Prostate gland (tissue), 2 donors: ENCODE data around the gene WDR82. TPM values are rescaled to one million over a fixed set of nuclear protein-coding genes. Genes with fewer than 3 reads are reported as not detected.
A peak's percentile ranks its signal among the peaks of the same experiment; 100 is the strongest.

Source experiments
- DNase-seq: peaks from one replicate; pipeline ENCODE4 v3.0.0-alpha.2; 2019; ENCODE audit warnings: low spot score
- H3K27ac ChIP-seq, 2 donors: fragments of 200-600 bp; sonication (generic); 2 replicates each; pipeline ENCODE4 v1.5.1; 2017 to 2019
- H3K27me3 ChIP-seq: fragments of 200-600 bp; sonication (generic); replicated peaks from 2 replicates; pipeline ENCODE4 v1.5.1; 2019; ENCODE audit not compliant: insufficient read depth
- H3K36me3 ChIP-seq, 2 donors: fragments of 200-600 bp; sonication (generic); 1 replicate in 1 of 2; 2 replicates in 1 of 2; pipeline versions ENCODE4 v1.5.1 to v1.8.1; 2017 to 2019
- H3K4me1 ChIP-seq: fragments of 200-600 bp; sonication (generic); replicated peaks from 2 replicates; pipeline ENCODE4 v1.5.1; 2019
- H3K4me3 ChIP-seq, 2 donors: fragments of 200-600 bp; sonication (generic); 2 replicates each; pipeline ENCODE4 v1.5.1; 2017 to 2019
- H3K9me3 ChIP-seq: fragments of 200-600 bp; sonication (generic); 2 replicates; pipeline ENCODE4 v1.5.1; 2017
- POLR2A ChIP-seq: fragments of 450-650 bp; IDR thresholded peaks from one replicate; pipeline ENCODE4 v1.6.1; 2016; ENCODE audit warnings: antibody characterized with exemption, mild to moderate bottlenecking
- POLR2AphosphoS5 ChIP-seq: sonication (generic); formaldehyde crosslinking; IDR thresholded peaks from one replicate; pipeline ENCODE4 v1.6.1; 2017; ENCODE audit warnings: antibody characterized with exemption
- WGBS: methylation state at CpG from one replicate; pipeline ENCODE4 v1.1.5; 2018; 5-methylcytosine and 5-hydroxymethylcytosine counted together
- intact Hi-C: fragments of 100-400 bp; cut with DNase I; formaldehyde crosslinking; loops from one replicate; pipeline ENCODE4 v1.14.2; 2022
- total RNA-seq, 2 donors: library from RNA; depleted of rRNA; stranded (reverse); fragments of >200 nt; gene quantifications; one replicate each; pipeline ENCODE4 v1.1.0, GENCODE V29; 2016
- TF ChIP-seq, protein P1 (sequence below), 4 experiments: fragments of 200-600 bp in 2 of 4; fragments of 450-650 bp in 2 of 4; sonication (generic) in 2 of 4; IDR thresholded peaks; 1 replicate in 3 of 4; 2 replicates in 1 of 4; pipeline ENCODE4 v1.5.1; 2016 to 2019; ENCODE audit warnings: antibody characterized with exemption in 4 of 4, mild to moderate bottlenecking in 2 of 4, moderate library complexity in 2 of 4

Gene WDR82
- total RNA-seq, 2 donors from 2014 or later: 52.4 to 86.9 TPM

DNA sequence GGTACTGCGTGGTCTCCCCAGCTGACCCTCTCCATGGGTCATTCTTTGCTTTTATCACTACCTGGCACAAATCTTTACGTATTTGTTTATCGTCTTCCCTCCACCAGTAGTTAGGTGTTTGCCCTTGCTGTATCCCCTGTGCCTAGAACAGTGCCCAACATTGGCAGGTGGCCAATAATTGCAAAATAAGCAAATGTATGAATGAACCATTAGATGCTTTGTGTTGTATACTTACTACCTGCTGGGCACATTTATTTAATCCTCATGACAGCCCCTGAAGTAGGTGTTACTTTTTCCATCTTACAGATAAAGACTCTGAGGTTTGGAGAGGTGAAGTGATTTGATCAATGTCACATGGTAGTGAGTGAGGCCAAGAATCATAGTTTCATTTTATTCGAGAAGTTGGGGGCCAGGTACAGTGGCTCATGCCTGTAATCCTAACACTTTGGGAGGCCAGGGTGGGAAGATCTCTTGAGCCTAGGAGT is 37.5 kb downstream of the WDR82 start:
- TF ChIP-seq POLR2A (no peak), POLR2AphosphoS5 (no peak)
- TF ChIP-seq, protein P1, sequence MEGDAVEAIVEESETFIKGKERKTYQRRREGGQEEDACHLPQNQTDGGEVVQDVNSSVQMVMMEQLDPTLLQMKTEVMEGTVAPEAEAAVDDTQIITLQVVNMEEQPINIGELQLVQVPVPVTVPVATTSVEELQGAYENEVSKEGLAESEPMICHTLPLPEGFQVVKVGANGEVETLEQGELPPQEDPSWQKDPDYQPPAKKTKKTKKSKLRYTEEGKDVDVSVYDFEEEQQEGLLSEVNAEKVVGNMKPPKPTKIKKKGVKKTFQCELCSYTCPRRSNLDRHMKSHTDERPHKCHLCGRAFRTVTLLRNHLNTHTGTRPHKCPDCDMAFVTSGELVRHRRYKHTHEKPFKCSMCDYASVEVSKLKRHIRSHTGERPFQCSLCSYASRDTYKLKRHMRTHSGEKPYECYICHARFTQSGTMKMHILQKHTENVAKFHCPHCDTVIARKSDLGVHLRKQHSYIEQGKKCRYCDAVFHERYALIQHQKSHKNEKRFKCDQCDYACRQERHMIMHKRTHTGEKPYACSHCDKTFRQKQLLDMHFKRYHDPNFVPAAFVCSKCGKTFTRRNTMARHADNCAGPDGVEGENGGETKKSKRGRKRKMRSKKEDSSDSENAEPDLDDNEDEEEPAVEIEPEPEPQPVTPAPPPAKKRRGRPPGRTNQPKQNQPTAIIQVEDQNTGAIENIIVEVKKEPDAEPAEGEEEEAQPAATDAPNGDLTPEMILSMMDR (IDR thresholded peaks at IDR 0.05): no peak
- Histone ChIP-seq H3K9me3 (no peaks in the 10 kb centered on the region), H3K36me3 (no peaks in the 10 kb centered on the region), H3K27ac (no peak overlapping the region), H3K4me3 (no peak overlapping the region), H3K4me1 (peaks cover 18% of the 10 kb centered on the region), H3K27me3 (no peaks in the 10 kb centered on the region)
- WGBS: 87% methylated on average over 4 of the region's 4 CpGs
- no peak for DNase-seq
- intact Hi-C loops: no loop called here

DNA sequence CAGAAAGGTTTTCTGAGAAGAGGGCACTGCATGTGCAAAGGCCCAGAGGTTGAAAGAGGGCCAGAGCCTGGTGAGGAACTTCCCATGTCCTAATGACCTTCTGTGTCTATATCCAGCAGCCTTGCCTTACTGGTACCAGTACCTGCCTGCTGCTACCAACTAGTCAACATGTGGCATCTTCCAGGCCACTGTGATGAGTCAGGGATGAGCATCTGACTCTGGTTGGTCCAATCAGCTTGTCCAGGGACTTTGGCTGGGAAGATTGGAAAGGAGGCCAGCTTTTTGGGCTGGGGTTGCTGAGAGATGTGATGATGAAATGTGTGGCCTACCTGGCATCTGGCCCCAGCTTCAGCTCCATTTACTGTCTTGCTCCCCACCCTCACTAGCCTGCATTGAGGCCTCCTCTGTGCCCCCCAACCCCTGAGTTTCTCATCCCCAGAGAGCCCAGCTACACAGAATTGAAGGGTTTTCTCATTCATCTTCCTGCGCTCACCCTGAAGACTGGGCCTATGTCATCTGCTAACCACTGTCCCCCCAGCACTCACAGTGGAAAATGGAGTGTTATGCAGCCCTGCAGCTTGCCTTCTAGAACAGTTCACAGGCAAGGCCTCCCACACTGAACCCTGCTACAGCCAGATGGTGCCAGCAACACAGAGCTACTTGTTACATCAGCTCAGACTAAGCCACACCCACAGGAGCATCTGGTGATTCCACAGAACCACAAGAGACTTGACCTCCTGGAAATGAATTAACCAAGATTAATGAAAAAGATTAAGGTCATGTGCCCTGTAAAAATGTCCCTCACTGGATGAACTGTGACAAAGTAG is 38.2 kb downstream of the WDR82 start:
- Histone ChIP-seq H3K4me3 (no peak overlapping the region), H3K27me3 (no peaks in the 10 kb centered on the region), H3K9me3 (no peaks in the 10 kb centered on the region), H3K4me1 (peaks cover 18% of the 10 kb centered on the region), H3K27ac (peak overlapping the region in 1 of 2 donors; percentile 83), H3K36me3 (no peaks in the 10 kb centered on the region)
- intact Hi-C loops: no loop called here
- no peak for DNase-seq
- TF ChIP-seq POLR2AphosphoS5 (no peak), POLR2A (no peak)
- TF ChIP-seq, protein P1 (IDR thresholded peaks at IDR 0.05): no peak
- 100% methylated on average over 1 of the region's 1 CpG for WGBS

DNA sequence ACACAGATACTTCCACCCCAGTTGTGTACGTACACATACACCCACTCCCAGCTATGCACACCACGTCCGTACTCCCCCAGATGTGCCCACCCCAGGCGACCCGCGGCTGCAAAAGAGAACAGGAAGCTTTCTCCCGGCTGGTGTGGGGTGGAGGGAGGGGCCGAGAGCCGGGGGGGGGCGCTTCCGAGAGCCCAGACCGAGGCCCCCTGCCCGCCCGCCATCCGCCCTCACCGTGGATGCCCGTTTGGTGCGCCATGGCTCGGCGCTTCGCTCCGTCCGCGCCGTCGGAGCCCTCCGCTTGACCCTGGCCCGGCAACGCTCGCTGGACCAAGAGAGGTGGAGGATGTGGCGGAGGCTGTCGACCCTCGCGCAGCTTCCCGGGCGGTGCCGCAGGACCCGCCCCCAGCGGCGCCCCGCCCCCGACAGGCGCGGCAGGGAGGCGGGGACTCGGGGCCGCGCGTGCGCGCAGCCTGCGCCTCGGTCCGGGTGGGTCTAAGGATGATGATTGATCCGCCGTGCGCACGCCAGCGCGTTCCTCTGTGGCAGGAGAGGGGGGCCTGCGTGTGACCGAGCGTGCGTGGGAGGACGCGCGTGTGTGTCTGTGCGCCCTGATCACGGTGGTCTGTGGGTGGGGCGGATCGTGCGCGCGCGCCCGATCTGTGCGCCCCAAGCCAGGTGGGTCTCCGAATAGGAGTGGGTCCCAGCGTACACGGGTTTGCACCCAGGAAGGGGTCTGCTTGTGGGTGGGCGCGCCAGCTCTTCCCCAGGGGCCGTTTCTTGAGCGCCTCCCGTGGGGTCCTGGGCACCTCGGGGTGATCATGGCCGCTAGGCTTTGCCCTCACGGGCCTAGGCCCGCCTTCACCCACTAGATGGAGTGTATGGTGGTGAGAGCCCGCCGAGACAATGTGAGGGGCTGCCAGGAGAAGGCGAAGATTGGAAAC is 39.4 kb downstream of the WDR82 start, which contains the start of gene TWF2:
TWF2 (minus strand) TSS at position 398 of the 941 bp plus-strand sequence; CDS start at position 256, 142 bp downstream.
- peak within 1 kb of the TSS; percentile 82 to 94 for H3K4me3 ChIP-seq
- peak; percentile 66 for DNase-seq
- peak within 1 kb of the TSS; percentile 83 to 90 for H3K27ac ChIP-seq
- no peaks in the 10 kb centered on the region for H3K36me3 ChIP-seq
- WGBS: 0% methylated on average over 77 of the region's 92 CpGs
- no peaks in the 10 kb centered on the region for H3K9me3 ChIP-seq
- no peaks in the 10 kb centered on the region for H3K27me3 ChIP-seq
- intact Hi-C loops: loop anchor here (5.0 kb wide), 1 partner anchor 48 kb away; the partner anchor contains the start of gene GLYCTK
- H3K4me1 ChIP-seq: peaks cover 18% of the 10 kb centered on the region
- peak; percentile 63 for TF ChIP-seq POLR2AphosphoS5
- TF ChIP-seq, protein P1 (IDR thresholded peaks at IDR 0.05): peak in 2 of 4 experiments; percentile 57 to 63
- TF ChIP-seq POLR2A: peak; percentile 88

DNA sequence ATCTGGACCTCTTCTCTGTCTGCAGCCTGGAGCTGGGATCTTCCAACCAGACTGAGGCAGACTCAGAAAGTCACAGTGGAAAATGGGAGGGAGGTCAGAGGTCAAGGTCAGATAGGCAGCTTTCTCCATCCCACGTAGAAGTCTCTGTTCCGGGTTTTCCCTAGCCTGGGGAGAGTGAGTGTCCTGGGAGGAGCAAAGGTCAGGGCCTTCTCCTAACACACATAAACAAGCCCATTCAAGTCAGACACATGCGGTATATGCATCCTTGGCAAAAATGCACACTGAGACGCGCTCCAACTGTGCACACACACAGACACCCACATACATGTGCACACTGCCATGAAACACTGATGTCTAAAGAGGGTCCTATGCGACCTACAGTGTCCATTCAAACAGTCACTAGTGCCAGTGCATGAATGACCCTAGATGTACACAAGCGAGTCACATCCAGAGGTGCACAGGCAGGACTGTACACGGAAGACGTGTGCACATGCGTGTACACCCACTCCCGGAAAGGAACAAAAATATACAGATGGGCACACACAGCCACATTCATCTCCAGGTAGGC is 40.2 kb downstream of the WDR82 start:
- Histone ChIP-seq H3K36me3 (no peaks in the 10 kb centered on the region), H3K4me3 (peak overlapping the region; percentile 82 to 94), H3K27me3 (no peaks in the 10 kb centered on the region), H3K27ac (peak overlapping the region; percentile 83 to 90), H3K9me3 (no peaks in the 10 kb centered on the region), H3K4me1 (peaks cover 18% of the 10 kb centered on the region)
- TF ChIP-seq POLR2A: no peak
- TF ChIP-seq, protein P1 (IDR thresholded peaks at IDR 0.05): no peak
- no peak for TF ChIP-seq POLR2AphosphoS5
- WGBS: 6% methylated on average over 11 of the region's 11 CpGs
- intact Hi-C loops: loop anchor here (5.0 kb wide), 1 partner anchor 49 kb away; the partner anchor contains the start of gene GLYCTK
- no peak for DNase-seq
